Effector CD8-positive, alpha-beta T cell (primary cell): Measurements from ENCODE around the gene NCAPG2.

Experiments used
- DNase-seq: peaks from one replicate; lab custom pipeline; 2025; lab: John Stamatoyannopoulos, UW

Gene NCAPG2

DNA sequence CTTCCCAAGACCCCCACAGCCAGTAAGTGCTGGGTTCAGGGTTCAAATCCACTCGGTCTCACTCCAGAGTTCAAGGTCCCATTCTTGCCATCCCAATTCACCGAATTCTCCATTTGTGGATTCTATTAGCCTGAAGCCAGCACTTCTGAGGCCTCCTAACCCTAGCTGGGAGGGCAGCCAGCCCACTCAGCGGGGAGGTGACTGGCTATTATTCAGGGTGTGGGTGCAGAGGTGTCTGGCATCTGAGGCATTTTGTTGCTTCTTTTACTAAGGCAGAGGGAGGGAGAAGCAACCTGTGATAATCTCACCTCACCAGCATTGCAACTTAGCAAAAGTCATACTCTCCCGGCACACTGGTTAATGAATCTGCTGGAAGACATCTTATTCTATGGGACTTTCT is 108.3 kb downstream of the NCAPG2 start:
- no peak for DNase-seq

DNA sequence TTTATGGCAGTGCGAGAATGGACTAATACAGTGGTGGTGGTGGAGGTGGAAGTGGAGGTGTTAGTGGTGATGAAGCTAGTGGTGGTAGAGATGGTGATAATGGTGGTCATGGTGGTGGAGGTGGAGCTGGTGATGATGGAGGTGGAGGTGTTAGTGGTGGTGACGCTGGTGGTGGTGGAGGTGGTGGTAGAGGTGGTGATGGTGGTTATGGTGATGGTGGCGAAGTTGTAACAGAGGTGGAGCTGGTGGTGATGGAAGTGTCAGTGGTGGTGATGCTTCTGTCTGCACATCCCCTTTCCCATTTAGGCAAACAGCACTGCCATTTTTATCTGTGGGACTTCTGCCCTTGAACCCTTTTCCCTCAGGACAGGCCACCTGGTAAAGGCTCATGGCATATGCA is 109.5 kb downstream of the NCAPG2 start:
- no peak for DNase-seq

DNA sequence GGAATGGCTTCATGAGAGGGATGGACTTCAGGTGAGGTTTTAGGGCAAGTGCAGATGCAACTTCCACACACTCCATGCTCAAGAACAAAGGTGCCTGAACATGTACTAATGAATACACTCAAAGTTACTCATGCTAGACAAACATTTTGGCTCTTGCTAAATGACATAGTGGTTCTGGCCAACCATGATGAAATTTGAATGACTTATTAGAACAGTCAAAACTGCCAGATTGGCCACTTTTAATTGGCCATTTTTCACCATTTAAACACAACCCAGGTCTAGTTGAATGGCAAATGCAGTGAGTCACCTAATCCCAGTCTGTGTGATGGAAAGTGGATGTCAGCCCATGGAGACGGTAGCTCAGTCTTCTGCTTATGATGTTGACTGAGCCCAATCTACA is 112.1 kb downstream of the NCAPG2 start:
- DNase-seq, result no peak

DNA sequence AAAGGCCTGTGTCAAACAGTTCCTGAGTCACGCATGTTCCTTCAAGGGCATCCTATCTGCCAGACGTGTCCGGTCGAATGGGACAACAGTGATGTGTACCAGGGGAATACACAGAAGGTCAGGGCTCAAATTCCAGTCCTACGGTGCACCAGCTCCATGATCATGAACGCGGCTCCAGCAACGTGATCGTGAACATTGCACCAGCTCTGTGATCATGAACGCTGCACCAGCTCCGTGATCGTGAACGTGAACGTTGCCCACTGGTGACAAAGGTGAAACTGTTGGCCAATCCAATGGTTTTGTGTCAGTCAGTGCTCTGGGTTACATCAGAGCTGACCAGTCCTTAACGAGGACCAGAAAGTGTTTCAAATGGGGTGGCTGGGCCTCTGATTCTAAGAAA is 112.7 kb downstream of the NCAPG2 start:
- DNase-seq, result no peak

DNA sequence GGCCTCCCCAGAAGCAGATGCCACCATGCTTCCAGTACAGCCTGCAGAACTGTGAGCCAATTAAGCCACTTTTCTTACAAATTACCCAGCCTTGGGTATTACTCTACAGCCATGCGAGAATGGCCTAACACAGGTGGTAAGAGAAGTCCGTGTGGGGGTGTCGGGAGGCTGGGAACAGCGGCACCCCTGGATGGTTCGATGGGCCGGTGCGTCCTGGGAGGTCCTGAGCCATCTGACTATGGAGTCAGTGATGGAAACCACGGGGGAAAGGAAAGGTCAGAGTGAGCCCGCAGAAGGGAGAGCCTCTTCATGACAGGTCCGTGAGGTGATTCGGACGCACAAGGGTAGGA is 114.4 kb downstream of the NCAPG2 start:
- no peak for DNase-seq

DNA sequence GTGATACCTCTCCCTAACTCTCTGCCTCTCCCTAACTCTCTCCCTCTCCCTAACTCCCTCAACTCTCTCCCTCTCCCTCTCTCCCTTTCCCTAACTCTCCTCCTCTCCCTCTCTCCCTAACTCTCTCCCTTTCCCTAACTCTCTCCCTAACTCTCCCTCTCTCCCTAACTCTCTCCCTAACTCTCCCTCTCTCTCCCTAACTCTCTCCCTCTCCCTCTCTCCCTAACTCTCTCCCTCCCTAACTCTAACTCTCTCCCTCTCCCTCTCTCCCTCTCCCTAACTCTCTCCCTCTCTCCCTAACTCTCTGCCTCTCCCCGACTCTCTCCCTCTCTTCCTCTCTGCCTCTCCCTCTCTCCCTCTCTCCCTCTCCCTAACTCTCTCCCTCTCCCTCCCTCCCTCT is 115.0 kb downstream of the NCAPG2 start:
- no peak for DNase-seq

DNA sequence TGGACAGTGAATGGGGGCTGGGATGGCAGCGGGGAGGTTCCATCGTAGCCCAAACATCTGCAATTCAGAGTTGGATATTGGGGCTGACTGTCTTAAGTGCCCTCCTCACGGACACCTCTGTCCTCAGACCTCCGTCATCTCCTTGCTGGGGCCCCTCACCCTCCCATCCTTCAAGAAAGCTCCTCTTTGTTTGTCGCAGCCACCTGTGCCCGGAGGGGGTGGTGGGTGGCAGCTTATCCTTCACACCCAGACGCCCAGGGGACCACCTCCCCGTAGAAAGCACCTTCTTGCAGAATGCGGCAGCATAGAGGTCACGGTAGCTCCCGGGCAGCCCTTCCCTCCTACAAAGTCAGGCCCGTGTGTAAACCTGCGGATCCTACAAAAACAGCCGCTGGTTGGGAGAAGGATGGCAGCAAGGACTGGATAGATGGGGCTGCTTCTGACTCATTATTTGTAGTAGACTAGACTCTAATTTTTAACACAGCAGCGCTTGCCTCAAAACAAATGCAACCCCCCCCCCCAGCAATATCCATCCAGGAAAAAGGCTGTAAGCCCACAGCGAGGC is 115.6 kb downstream of the NCAPG2 start:
- DNase-seq, result no peak

DNA sequence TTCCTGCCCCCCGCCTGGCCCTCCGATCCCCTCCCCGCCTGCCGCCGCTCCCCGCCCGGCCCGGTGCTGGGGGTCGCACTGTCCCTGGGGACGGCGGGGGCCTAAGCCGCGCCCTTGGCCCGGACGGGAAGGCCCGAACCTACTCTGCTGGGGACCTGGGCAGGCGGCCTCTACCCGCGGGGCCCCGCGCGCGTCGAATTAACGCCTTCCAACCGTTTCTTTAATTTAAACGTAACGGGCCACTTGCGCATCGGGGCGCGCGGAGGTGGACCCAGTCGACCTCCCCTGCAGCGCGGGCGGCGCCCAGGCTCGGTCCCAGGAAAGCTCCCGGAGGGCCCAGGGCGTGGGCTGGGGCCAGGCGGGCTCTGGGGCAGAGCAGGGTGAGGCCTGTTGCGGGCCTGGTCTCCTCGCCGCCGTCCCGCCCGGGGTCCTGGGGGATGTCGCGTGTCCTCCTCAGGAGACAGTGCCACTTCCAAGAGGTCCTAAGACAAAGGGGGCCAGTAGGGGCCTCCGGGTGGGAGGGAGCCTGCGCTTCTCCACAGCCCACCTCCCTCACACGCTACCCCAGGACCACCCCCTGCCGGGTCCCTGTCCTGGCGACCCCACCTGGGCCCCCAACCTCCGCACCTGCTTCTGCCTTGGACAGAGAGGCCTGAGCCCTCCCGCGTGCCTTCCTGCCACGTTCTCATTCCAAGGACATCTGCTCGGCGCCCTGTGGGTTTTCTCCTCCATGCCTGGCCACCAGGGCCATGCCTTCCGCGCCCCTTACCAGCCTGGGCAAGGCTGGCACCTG is 116.3 kb downstream of the NCAPG2 start:
- DNase-seq, result no peak

DNA sequence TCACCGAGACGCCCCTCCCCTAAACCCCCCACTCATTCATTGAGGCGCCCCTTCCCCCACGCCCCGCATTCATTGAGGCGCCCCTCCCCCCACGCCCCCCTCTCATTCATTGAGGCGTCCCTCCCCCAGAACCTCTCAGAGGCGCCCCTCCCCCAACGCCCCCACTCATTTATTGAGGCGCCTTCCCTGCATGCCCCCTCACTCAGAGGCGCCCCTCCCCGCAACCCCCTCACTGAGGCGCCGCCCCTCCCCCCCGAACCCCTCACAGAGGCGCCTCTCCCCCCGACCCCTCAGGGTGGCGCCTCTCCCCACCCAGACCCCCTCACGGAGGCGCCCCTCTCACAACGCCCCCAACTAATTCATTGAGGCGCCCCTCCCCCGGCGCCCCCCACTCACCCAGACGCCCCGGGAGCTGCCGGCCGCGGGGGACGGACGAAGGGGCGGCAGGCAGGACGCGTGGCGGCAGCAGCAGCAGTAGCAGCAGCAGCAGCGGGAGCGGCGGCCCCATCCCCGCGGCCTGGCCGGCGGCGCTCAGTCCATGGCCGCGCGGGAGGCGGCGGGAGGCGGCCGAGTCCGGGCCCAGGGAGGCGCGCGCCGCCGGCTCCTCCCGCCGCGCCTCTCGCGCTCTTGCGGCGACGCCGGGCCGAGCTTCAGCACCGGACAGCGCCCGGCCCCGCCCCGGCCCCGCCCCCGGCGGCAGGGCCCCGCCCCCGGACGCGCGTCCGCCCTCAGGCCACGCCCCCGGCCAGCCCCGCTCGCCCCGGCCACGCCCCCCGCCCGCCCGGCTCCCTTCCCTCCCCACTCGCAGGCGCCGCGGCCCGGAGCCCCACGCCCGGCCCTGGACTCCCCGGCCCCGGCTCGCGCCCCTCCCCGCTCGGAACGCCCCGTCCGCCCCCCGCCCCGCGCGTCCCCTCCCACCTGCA is 117.2 kb downstream of the NCAPG2 start, which contains the start of gene PTPRN2:
Gene PTPRN2 (minus strand): TSS at position 662 of the 923 bp plus-strand sequence.
- peak; percentile 35 for DNase-seq

DNA sequence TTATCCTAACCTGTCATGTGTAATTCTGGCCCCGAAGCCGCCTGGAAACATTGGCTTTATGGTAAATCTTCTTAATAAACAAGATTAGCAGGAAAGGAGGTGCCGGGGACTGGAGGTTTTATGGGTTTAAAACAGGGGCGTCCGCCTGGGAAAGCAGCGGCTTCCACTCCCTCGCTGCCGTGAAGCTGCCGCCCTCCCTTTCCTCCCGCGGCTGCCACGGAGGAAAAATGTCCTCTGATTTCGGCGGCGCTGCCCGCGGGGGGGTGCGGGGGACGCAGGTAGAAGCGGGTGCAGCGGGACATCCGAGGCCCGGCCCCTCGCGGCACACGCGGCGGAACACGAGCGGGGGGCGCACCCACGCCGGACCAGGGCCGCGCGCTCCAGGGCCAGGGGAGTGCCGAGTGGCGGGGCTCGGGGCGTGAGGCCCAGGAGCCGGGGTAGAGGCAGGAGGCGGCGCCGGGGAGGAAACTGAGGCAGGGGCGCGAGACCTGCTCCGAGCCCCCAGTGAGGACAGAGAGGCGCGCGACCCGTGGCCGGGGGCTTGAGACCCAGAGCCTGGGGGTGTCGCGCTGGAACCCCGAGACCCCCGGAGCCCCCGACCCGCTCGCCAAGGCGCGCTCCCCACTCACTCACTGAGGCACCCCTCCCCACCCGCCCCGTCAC is 118.0 kb downstream of the NCAPG2 start:
- DNase-seq, result no peak

DNA sequence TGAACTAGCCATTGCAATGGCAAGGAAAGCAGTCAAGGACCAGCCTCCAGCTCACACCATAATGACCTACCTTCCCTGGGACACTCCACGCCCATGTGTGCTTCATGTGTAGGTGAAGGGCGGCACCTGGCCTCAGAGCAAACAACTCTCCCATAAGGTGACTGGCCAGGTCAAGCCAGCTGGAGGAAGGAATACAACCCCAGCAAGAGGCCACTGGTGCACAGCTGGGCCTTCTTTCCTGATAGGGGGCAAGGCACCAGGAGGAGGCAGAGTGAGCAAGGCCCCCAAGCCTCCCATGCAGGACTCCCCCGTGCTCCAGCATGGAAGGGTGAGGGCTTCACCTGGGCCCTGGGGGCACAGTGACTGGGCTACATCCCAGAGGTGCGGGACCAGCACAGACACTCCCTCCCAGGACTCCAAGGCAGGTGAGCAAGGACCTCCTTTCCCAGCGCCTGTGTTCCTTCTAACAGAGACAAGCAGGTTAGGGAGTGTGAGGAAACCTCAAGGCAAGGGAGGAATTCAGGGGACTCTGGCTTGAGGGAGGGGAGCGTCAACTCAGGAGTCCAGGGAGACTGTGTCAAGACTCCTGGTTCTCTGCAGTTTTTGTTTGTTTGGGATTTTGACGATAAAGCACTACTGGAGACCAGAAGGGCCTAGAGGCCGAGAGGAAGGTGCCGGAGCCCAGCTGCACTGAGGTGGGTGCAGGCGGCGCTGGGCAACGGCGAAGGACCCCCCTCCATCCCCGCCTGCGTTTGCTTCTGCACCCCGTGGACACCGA is 118.7 kb downstream of the NCAPG2 start:
- no peak for DNase-seq

DNA sequence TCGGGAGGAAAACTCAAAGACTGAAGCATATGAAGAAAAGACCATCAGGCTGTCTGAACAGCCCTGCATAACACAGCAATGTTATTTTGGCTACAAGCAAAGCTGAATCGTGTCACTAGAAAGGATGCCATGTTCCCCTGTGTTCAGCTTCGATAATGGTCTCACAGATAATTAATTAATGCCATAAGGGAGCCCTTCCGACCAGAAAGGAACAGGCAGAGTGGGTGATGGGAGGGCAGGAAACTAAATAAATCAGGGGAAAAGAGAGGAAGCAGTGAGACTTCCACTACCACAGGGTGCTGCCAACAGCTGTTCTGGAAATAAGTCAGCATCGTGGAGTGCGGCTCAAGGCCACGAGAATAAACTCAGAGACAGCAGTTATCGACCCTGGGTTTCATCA is 120.2 kb downstream of the NCAPG2 start:
- no peak for DNase-seq

DNA sequence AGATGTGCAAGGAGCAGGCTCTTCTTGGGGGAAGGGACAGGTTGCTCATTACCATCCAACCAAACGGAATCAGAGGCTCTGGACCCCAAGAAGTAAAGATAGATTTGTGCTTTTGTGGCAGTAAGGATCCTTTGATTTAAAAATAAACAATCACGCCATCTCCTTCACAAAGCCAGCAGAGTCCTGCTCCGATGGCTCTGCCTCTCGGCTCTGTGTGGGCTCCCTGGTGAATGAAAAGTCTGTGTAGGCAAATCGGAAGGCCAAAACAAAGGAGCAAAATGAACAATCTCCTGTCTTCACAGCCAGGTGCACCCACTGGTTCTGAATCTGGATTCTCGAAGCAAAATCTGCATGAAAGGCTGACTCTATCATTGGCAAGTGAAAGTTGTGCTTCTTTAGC is 120.8 kb downstream of the NCAPG2 start:
- no peak for DNase-seq

DNA sequence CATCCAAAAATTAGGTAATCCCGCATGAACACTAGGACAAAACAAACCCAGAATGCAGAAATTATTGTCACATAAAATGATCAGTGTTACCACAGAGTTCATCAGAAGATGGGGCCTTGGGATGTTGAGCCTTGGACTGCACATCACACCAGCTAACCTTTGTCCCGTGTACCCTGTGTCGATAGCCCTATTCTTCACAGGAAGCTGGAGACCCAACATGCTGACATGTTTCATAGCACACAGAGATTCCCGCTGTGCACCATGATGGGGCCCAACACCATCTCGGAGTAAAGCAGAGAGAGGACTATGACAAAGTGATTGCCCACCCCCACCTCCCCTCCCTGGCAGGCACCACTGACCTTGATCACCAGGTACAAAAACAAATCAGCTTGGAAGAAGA is 121.5 kb downstream of the NCAPG2 start:
- DNase-seq, result no peak

DNA sequence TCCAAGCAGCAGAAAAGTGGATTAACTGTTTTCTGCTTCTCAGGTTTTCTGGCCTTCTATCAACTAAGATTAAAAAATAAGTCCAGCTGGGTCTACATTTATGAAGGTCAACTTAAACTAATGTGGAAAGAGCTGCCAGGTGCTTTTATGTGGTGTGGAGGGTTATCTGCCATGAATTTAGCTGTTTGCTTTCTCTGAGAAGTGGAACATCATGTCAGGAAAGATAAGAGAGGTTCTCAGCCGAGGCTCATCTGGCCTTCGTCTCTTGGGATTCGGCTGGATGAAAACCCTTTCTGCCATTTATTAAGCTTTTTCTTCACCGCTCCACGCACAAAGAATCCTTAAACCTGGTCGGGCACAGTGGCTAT is 122.5 kb downstream of the NCAPG2 start:
- DNase-seq, result no peak

DNA sequence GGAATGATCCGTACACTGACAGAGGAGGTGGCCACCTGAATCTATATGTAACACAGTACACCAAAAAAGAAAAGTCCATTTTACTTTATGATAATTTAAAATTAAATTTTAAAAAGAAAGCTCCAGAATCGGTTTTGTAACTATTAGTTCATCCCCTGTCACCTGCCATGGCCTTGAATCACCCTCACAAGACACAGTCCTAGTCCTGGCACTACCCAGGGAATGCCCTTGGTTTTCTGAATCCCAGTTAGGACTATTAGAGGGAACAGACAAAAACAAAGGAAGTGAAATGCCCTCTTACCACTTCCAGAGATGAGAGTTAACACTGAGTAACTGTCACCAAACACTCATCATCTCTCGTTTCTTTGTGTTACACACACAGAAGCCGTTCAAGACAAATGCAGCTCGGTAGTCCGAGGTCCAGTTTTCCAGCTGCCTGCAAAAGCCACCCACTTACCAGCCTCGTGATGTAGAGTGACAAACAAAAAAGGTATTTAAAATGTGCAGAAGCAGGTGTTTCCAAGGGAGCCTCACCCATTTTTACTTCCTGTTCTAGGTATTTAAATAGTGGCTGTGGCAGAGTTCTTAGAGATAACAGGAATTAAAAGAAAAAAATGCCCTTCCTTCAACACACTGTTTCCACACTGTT is 123.0 kb downstream of the NCAPG2 start:
- no peak for DNase-seq
